B cell (primary cell): ENCODE measurements around the gene ODF4.

ENCODE experiments used
- EZH2 ChIP-seq: IDR thresholded peaks from 2 replicates; pipeline ENCODE4 v1.6.1; 2012; ENCODE audit warnings: borderline replicate concordance, low read depth, mild to moderate bottlenecking, moderate library complexity, low read length; ENCODE audit not compliant: insufficient read depth, poor library complexity, severe bottlenecking
- TF ChIP-seq, protein P1 (sequence below): fragments of 200-600 bp; IDR thresholded peaks from one replicate; pipeline ENCODE4 v1.8.0; 2022; ENCODE audit warnings: antibody characterized with exemption, mild to moderate bottlenecking

DNA sequence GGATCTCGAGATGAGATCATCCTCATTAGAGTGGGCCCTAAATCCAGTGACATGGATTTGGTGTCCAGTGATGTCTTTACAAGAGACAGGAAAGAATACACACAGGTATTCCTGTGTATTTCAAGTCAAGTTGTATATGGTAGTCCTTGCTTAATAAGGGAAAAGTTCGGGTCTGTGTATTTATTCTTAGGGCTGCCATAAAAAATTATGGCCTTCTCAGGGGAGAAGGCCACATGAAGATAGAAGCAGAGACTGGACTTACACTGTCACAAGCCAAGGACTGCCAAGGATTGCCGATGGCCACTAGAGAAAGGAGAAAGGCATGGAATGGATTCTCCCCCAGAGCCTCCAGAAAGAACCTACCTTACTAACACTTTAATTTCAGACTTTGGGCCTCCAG is 28.6 kb downstream of the ODF4 start:
- TF ChIP-seq, protein P1, sequence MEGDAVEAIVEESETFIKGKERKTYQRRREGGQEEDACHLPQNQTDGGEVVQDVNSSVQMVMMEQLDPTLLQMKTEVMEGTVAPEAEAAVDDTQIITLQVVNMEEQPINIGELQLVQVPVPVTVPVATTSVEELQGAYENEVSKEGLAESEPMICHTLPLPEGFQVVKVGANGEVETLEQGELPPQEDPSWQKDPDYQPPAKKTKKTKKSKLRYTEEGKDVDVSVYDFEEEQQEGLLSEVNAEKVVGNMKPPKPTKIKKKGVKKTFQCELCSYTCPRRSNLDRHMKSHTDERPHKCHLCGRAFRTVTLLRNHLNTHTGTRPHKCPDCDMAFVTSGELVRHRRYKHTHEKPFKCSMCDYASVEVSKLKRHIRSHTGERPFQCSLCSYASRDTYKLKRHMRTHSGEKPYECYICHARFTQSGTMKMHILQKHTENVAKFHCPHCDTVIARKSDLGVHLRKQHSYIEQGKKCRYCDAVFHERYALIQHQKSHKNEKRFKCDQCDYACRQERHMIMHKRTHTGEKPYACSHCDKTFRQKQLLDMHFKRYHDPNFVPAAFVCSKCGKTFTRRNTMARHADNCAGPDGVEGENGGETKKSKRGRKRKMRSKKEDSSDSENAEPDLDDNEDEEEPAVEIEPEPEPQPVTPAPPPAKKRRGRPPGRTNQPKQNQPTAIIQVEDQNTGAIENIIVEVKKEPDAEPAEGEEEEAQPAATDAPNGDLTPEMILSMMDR: no peak
- TF ChIP-seq EZH2: no peak
